ENCODE results near the gene FBXL17.

DNA sequence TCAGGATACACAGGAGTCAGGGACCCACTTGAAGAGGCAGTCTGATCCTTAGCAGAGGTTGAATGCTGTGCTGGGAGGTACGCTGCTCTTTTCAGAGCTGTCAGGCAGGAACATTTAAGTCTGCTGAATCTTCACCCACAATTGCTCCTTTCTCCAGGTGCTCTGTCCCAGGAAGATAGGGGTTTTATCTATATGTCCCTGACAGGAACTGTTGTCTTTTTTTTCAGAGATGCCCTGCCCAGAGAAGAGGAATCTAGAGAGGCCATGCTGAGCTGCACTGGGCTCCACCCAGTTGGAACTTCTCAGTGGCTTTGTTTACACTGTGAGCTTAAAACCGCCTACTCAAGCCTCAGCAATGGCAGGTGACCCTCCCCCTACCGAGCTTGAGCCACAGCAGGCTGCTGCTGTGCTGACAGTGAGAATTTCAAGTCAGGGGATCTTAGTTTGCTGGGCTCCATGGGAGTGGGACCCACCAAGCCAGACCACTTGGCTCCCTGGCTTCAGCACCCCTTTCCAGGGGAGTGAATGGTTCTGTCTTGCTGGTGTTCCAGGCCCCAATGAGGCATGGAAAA lies 169.0 kb downstream of the FBXL17 start:
- TF ChIP-seq, protein P1, sequence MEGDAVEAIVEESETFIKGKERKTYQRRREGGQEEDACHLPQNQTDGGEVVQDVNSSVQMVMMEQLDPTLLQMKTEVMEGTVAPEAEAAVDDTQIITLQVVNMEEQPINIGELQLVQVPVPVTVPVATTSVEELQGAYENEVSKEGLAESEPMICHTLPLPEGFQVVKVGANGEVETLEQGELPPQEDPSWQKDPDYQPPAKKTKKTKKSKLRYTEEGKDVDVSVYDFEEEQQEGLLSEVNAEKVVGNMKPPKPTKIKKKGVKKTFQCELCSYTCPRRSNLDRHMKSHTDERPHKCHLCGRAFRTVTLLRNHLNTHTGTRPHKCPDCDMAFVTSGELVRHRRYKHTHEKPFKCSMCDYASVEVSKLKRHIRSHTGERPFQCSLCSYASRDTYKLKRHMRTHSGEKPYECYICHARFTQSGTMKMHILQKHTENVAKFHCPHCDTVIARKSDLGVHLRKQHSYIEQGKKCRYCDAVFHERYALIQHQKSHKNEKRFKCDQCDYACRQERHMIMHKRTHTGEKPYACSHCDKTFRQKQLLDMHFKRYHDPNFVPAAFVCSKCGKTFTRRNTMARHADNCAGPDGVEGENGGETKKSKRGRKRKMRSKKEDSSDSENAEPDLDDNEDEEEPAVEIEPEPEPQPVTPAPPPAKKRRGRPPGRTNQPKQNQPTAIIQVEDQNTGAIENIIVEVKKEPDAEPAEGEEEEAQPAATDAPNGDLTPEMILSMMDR (conservative IDR thresholded peaks at IDR 0.05; ENCODE audit: low read length), result no peak
- no peak for TF ChIP-seq EZH2phosphoT487 (IDR thresholded peaks at IDR 0.05; ENCODE audit: borderline replicate concordance)
